ENCODE results near the gene DNAI1. TPM values are rescaled to one million over a fixed set of nuclear protein-coding genes. Genes with fewer than 3 reads are reported as not detected.

Gene DNAI1
- polyA plus RNA-seq, 1 of the 3 experiments (the other 2 are of a cell fraction), result 0.46 TPM

DNA sequence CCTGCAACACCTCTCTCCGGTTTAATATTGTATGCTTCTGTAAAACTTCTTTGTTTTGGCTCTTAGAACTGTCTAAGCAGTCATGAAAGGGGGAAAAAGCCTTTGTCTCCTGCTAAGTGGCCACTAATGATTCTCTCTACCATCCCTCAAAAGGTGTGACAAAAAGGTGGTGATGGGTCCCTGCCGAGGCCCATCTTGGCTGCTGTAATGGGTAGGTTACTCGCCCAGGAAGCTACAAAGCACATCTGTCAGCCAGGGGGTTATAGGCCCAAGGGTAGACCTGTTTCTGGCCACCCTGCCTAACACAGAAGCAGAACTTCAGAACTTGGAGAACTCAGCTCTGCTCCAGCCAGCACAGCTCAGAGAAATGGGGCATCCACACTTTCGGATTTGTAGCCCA is 1.9 kb upstream of the DNAI1 start (continued):
- TF ChIP-seq YY1 (IDR thresholded peaks at IDR 0.05; ENCODE audit: low read depth) (no peak), MEF2A (IDR thresholded peaks at IDR 0.05; ENCODE audit: borderline replicate concordance, low read depth) (no peak)

- H2AFZ ChIP-seq (ENCODE audit: low read depth), result peak overlapping the region; percentile 36; the same call in 1 of the 2 replicates
- H4K20me1 ChIP-seq (ENCODE audit: insufficient read depth), result peaks cover 45% of the 10 kb centered on the region
- H3K27me3 ChIP-seq (ENCODE audit: insufficient read depth), result no peaks in the 10 kb centered on the region
- no peaks in the 10 kb centered on the region for H3K9me2 ChIP-seq
- peaks cover 55% of the 10 kb centered on the region for H3K79me2 ChIP-seq (ENCODE audit: insufficient read depth)
- no peaks in the 10 kb centered on the region for H3K36me3 ChIP-seq (replicated peaks in 1 of 2; ENCODE audit: control insufficient read depth in 1 of 2, insufficient read depth in 2 of 2, low read length in 1 of 2)
- POLR2A ChIA-PET, result interaction anchor here (0.7 to 1.7 kb wide), 3 partner anchors 11 to 54 kb away, joined by 3 to 4 read pairs (median 3); no protein-coding TSS in a partner anchor
- H3K4me3 ChIP-seq (ENCODE audit: low read depth in 2 of 2, low read length in 1 of 2), result peak overlapping the region; percentile 76 to 77
- peaks cover 16 to 17% of the 10 kb centered on the region in 2 experiments; a peak in 2 of 4 replicates for H3K4me1 ChIP-seq (ENCODE audit: control insufficient read depth in 1 of 2, insufficient read depth in 2 of 2, low read depth in 1 of 2, low read length in 1 of 2)
- peak overlapping the region; percentile 61 to 82 for H3K27ac ChIP-seq (ENCODE audit: low read depth in 2 of 2, low read length in 1 of 2)
- H3K4me2 ChIP-seq, result peak overlapping the region; percentile 75
- WGBS (ENCODE audit: low lambda C conversion rate), result 6% methylated on average over 32 of the region's 48 CpGs
- H3F3A ChIP-seq (replicated peaks; ENCODE audit: insufficient read depth), result peaks cover 3% of the 10 kb centered on the region
- DNase-seq, result peak; percentile 81
- H3K9me3 ChIP-seq, result no peaks in the 10 kb centered on the region
- peak overlapping the region; percentile 83 for H3K9ac ChIP-seq
- CTCF ChIA-PET, result interaction anchor here (0.9 to 3.8 kb wide), 10 partner anchors 16 to 134 kb away, joined by 3 to 28 read pairs (median 4); no protein-coding TSS in a partner anchor
- TF ChIP-seq GATA2 (CRISPR knock-in tag; IDR thresholded peaks at IDR 0.05) (no peak), RFX5 (IDR thresholded peaks at IDR 0.05; ENCODE audit: low read length) (no peak), FOXM1 (IDR thresholded peaks at IDR 0.05; ENCODE audit: low read depth) (no peak), GABPA (IDR thresholded peaks at IDR 0.05; ENCODE audit: low read depth) (no peak), POLR2AphosphoS5 (IDR thresholded peaks at IDR 0.05; ENCODE audit: low read depth, low read length) (peak; percentile 50; the same call in 1 of the 2 replicates), IRF3 (IDR thresholded peaks at IDR 0.05; ENCODE audit: low read depth, low read length) (no peak), NRF1 (IDR thresholded peaks at IDR 0.05; ENCODE audit: low read depth, low read length) (no peak), USF2 (IDR thresholded peaks at IDR 0.05; ENCODE audit: borderline replicate concordance, low read depth, low read length) (no peak), FOSL2 (IDR thresholded peaks at IDR 0.05; ENCODE audit: borderline replicate concordance, low read depth) (no peak), TCF12 (IDR thresholded peaks at IDR 0.05) (no peak), YY1 (IDR thresholded peaks at IDR 0.05; ENCODE audit: low read depth) (no peak), FOXJ3 (CRISPR knock-in tag; IDR thresholded peaks at IDR 0.05) (no peak), MXI1 (IDR thresholded peaks at IDR 0.05; ENCODE audit: low read depth, low read length) (0 out of 2 replicates have a peak, but pooled peaks have one; percentile 23), MEF2A (IDR thresholded peaks at IDR 0.05; ENCODE audit: borderline replicate concordance, low read depth) (no peak), RAD21 (IDR thresholded peaks at IDR 0.05; ENCODE audit: low read length) (no peak), EP300 (IDR thresholded peaks at IDR 0.05; ENCODE audit: borderline replicate concordance in 1 of 2, low read depth in 1 of 2, low read length in 1 of 2) (no peak; a peak in 1 of 4 replicates), SMC3 (IDR thresholded peaks at IDR 0.05; ENCODE audit: low read depth, low read length) (no peak), TEAD4 (IDR thresholded peaks at IDR 0.05; ENCODE audit: borderline replicate concordance, insufficient read depth) (no peak), RXRA (IDR thresholded peaks at IDR 0.05; ENCODE audit: borderline replicate concordance, low read depth) (no peak), NFIC (IDR thresholded peaks at IDR 0.05; ENCODE audit: borderline replicate concordance) (peak; percentile 33; the same call in 1 of the 2 replicates)
- TF ChIP-seq, protein P1, sequence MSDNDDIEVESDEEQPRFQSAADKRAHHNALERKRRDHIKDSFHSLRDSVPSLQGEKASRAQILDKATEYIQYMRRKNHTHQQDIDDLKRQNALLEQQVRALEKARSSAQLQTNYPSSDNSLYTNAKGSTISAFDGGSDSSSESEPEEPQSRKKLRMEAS (IDR thresholded peaks at IDR 0.05; ENCODE audit: low read depth), result peak; percentile 64
- TF ChIP-seq, protein P2, sequence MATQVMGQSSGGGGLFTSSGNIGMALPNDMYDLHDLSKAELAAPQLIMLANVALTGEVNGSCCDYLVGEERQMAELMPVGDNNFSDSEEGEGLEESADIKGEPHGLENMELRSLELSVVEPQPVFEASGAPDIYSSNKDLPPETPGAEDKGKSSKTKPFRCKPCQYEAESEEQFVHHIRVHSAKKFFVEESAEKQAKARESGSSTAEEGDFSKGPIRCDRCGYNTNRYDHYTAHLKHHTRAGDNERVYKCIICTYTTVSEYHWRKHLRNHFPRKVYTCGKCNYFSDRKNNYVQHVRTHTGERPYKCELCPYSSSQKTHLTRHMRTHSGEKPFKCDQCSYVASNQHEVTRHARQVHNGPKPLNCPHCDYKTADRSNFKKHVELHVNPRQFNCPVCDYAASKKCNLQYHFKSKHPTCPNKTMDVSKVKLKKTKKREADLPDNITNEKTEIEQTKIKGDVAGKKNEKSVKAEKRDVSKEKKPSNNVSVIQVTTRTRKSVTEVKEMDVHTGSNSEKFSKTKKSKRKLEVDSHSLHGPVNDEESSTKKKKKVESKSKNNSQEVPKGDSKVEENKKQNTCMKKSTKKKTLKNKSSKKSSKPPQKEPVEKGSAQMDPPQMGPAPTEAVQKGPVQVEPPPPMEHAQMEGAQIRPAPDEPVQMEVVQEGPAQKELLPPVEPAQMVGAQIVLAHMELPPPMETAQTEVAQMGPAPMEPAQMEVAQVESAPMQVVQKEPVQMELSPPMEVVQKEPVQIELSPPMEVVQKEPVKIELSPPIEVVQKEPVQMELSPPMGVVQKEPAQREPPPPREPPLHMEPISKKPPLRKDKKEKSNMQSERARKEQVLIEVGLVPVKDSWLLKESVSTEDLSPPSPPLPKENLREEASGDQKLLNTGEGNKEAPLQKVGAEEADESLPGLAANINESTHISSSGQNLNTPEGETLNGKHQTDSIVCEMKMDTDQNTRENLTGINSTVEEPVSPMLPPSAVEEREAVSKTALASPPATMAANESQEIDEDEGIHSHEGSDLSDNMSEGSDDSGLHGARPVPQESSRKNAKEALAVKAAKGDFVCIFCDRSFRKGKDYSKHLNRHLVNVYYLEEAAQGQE (IDR thresholded peaks at IDR 0.05; ENCODE audit: low read depth, low read length), result no peak
- TF ChIP-seq, protein P3, sequence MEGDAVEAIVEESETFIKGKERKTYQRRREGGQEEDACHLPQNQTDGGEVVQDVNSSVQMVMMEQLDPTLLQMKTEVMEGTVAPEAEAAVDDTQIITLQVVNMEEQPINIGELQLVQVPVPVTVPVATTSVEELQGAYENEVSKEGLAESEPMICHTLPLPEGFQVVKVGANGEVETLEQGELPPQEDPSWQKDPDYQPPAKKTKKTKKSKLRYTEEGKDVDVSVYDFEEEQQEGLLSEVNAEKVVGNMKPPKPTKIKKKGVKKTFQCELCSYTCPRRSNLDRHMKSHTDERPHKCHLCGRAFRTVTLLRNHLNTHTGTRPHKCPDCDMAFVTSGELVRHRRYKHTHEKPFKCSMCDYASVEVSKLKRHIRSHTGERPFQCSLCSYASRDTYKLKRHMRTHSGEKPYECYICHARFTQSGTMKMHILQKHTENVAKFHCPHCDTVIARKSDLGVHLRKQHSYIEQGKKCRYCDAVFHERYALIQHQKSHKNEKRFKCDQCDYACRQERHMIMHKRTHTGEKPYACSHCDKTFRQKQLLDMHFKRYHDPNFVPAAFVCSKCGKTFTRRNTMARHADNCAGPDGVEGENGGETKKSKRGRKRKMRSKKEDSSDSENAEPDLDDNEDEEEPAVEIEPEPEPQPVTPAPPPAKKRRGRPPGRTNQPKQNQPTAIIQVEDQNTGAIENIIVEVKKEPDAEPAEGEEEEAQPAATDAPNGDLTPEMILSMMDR (IDR thresholded peaks at IDR 0.05), result no peak
These were observed 1.2 kb upstream of the DNAI1 start for GRCh38 chr9:34457266-34458012.
